Panc1 (cell line): ENCODE data around the gene HELZ2. TPM values are rescaled to one million over a fixed set of nuclear protein-coding genes. Genes with fewer than 3 reads are reported as not detected.

Experiments
- ATAC-seq: fragments of 200-7000 bp; cut with Tn5 transposase; 2 replicates; pipeline ENCODE4 v1.9.1; 2020; ENCODE audit warnings: mild to moderate bottlenecking, moderate library complexity
- BruUV-seq: library from RNA; stranded (reverse); fragments of 400-500 nt; replicated peaks from 2 replicates; lab custom pipeline; 2021; lab: Mats Ljungman, UMichigan
- CTCF ChIA-PET: fragments of 300-600 bp; sonication (Branson Sonifier 250); formaldehyde crosslinking; loops from one replicate; lab custom pipeline; 2022; ENCODE audit warnings: antibody characterized with exemption; lab: Charles Lee
- POLR2A ChIA-PET: fragments of 300-600 bp; sonication (Branson Sonifier 250); formaldehyde crosslinking; loops from one replicate; lab custom pipeline; 2022; ENCODE audit warnings: antibody characterized with exemption; lab: Charles Lee
- DNase-seq: peaks from one replicate; pipeline ENCODE4 v3.0.0-alpha.2; 2010; ENCODE audit warnings: low read depth, low spot score
- H3K27ac ChIP-seq: 2 replicates; pipeline ENCODE4 v1.5.1; 2011; ENCODE audit warnings: mild to moderate bottlenecking, low read length, inconsistent platforms
- H3K27me3 ChIP-seq: fragments of 200-500 bp; sonication (Bioruptor generic); 2 replicates; pipeline ENCODE4 v1.6.0; 2014; ENCODE audit warnings: low read length, inconsistent platforms; ENCODE audit not compliant: control insufficient read depth, insufficient read depth
- H3K36me3 ChIP-seq: fragments of 200-500 bp; sonication (Bioruptor generic); 2 replicates; pipeline ENCODE4 v1.5.1; 2014; ENCODE audit warnings: inconsistent platforms, mild to moderate bottlenecking, low read length, moderate library complexity; ENCODE audit not compliant: control insufficient read depth, insufficient read depth
- H3K4me1 ChIP-seq: 2 replicates; pipeline ENCODE4 v1.5.1; 2011; ENCODE audit warnings: inconsistent platforms, mild to moderate bottlenecking, low read length, moderate library complexity; ENCODE audit not compliant: control insufficient read depth, insufficient read depth
- H3K4me3 ChIP-seq, 2 experiments: 2 replicates each; pipeline ENCODE4 v1.5.1; 2011 to 2012; ENCODE audit warnings: low read depth in 2 of 2, low read length in 2 of 2, mild to moderate bottlenecking in 2 of 2, inconsistent platforms in 1 of 2, moderate library complexity in 1 of 2
- H3K9me3 ChIP-seq: fragments of 200-500 bp; sonication (Bioruptor generic); 2 replicates; pipeline ENCODE4 v1.5.1; 2014; ENCODE audit warnings: low read depth, mild to moderate bottlenecking, inconsistent platforms, low read length, moderate library complexity; ENCODE audit not compliant: control insufficient read depth, insufficient read depth
- CTCF ChIP-seq: fragments of 450-650 bp; IDR thresholded peaks from 2 replicates; pipeline ENCODE4 v1.5.1; 2017; ENCODE audit warnings: mild to moderate bottlenecking
- POLR2AphosphoS5 ChIP-seq: IDR thresholded peaks from 2 replicates; pipeline ENCODE4 v1.6.1; 2012; ENCODE audit warnings: mild to moderate bottlenecking, low read depth, low read length, moderate library complexity
- REST ChIP-seq, 2 experiments: IDR thresholded peaks; 2 replicates each; pipeline ENCODE4 v1.6.1; 2011 to 2012; ENCODE audit warnings: low read depth in 2 of 2, control low read depth in 1 of 2, low read length in 1 of 2, mild to moderate bottlenecking in 1 of 2, moderate library complexity in 1 of 2; ENCODE audit not compliant: insufficient read depth in 1 of 2
- SIN3A ChIP-seq: IDR thresholded peaks from 2 replicates; pipeline ENCODE4 v1.6.1; 2012; ENCODE audit warnings: low read depth, mild to moderate bottlenecking, low read length, moderate library complexity, borderline replicate concordance; ENCODE audit not compliant: insufficient read depth
- TCF7L2 ChIP-seq: IDR thresholded peaks from 2 replicates; pipeline ENCODE4 v1.6.1; 2011; ENCODE audit warnings: mild to moderate bottlenecking, low read depth, low read length, inconsistent platforms
- in situ Hi-C: cut with HindIII; loops from 2 replicates; pipeline ENCODE4 v1.10.0; 2016; ENCODE audit warnings: low sequenced_read_pairs, low pct_unique_long_range_greater_than_20kb
- intact Hi-C: fragments of 100-400 bp; cut with micrococcal nuclease; formaldehyde crosslinking; loops from one replicate; pipeline ENCODE4 v1.10.0; 2022; ENCODE audit not compliant: unreplicated experiment
- total RNA-seq: library from RNA; stranded (reverse); gene quantifications from one replicate; pipeline ENCODE4 v1.2.1, GENCODE V29; 2021; ENCODE audit not compliant: unreplicated experiment

HELZ2 gene
- total RNA-seq, 1 experiment from 2014 or later: 41.5 TPM

- H3K4me1 ChIP-seq: peaks cover 17% of the 10 kb centered on the region
- DNase-seq (no peak), ATAC-seq (peak; percentile 59)
- ChIA-PET CTCF (interaction anchor here (0.6 to 3.1 kb wide), 14 partner anchors 51 to 619 kb away, joined by 3 to 14 read pairs (median 4); partner anchors contain the start of genes CHRNA4, LIME1 and UCKL1), POLR2A (interaction anchor here (0.6 to 1.4 kb wide), 3 partner anchors 18 to 373 kb away, joined by 5 to 16 read pairs (median 5); partner anchors contain the start of gene PPDPF)
- intact Hi-C loops (no loop called here), in situ Hi-C loops (loop anchor here (10.0 kb wide), 1 partner anchor 56 kb away; no protein-coding TSS in a partner anchor)
- BruUV-seq: no TSS peak
- peak overlapping the region; percentile 88 for H3K27ac ChIP-seq
- H3K27me3 ChIP-seq: no peaks in the 10 kb centered on the region
- peak overlapping the region; percentile 46 to 70 for H3K4me3 ChIP-seq
- no peaks in the 10 kb centered on the region for H3K36me3 ChIP-seq
- H3K9me3 ChIP-seq: no peaks in the 10 kb centered on the region
- TF ChIP-seq CTCF (peak; percentile 82), POLR2AphosphoS5 (no peak)
Observed at GRCh38 chr20:63538204-63539091, 35.6 kb downstream of the HELZ2 start.

GRCh38 chr20:63537525-63538203 is 36.4 kb downstream of the HELZ2 start:
- Histone ChIP-seq H3K4me3 (peak overlapping the region; percentile 46 to 70), H3K27ac (peak overlapping the region; percentile 88), H3K9me3 (no peaks in the 10 kb centered on the region), H3K27me3 (no peaks in the 10 kb centered on the region), H3K4me1 (peaks cover 17% of the 10 kb centered on the region), H3K36me3 (no peaks in the 10 kb centered on the region)
- CTCF ChIA-PET: interaction anchor here (0.5 to 3.1 kb wide), 13 partner anchors 17 to 620 kb away, joined by 3 to 14 read pairs (median 3); partner anchors contain the start of genes PPDPF and UCKL1
- peak; percentile 93 for ATAC-seq
- BruUV-seq: no TSS peak
- TF ChIP-seq POLR2AphosphoS5 (peak; percentile 59), SIN3A (peak; percentile 60; the same call in 1 of the 2 replicates), REST (IDR thresholded peaks at IDR 0.05; ENCODE audit: insufficient read depth in 1 of 2, low read depth in 2 of 2, low read length in 1 of 2) (0 out of 4 replicates have a peak, but pooled peaks of 1 of the 2 experiments have one; percentile 60), TCF7L2 (no peak), CTCF (peak; percentile 95)
- in situ Hi-C loops (loop anchor here (10.0 kb wide), 1 partner anchor 57 kb away; no protein-coding TSS in a partner anchor), intact Hi-C loops (no loop called here)
- POLR2A ChIA-PET: interaction anchor here (0.6 to 1.4 kb wide), 3 partner anchors 17 to 374 kb away, joined by 5 to 16 read pairs (median 5); partner anchors contain the start of gene PPDPF
- DNase-seq: peak; percentile 90
